CD14-positive monocyte (primary cell): Measurements from ENCODE around the gene DCUN1D4. TPM values are rescaled to one million over a fixed set of nuclear protein-coding genes. Genes with fewer than 3 reads are reported as not detected.

Experiments
- DNase-seq, 3 donors: peaks; one replicate each; pipeline ENCODE4 v3.0.0-alpha.2; 2011 to 2022
- H2AFZ ChIP-seq: 2 replicates; pipeline ENCODE4 v1.6.0; 2012; ENCODE audit warnings: mild to moderate bottlenecking, low read depth, low read length, inconsistent platforms; ENCODE audit not compliant: insufficient read depth, poor library complexity, severe bottlenecking
- H3K27ac ChIP-seq, 2 donors: 1 replicate in 1 of 2; 2 replicates in 1 of 2; pipeline ENCODE4 v1.5.1; 2012 to 2013; ENCODE audit warnings: low read length in 2 of 2, control low read depth in 1 of 2, inconsistent platforms in 1 of 2, low read depth in 1 of 2, mild to moderate bottlenecking in 1 of 2
- H3K27me3 ChIP-seq, 2 donors: one replicate each; pipeline versions ENCODE4 v1.6.0 to v1.6.1; 2011 to 2013; ENCODE audit warnings: low read length in 2 of 2; ENCODE audit not compliant: control insufficient read depth in 2 of 2, insufficient read depth in 2 of 2
- H3K36me3 ChIP-seq, 2 donors: replicated peaks in 1 of 2; 1 replicate in 1 of 2; 2 replicates in 1 of 2; pipeline versions ENCODE4 v1.5.1 to v1.6.1; 2012 to 2013; ENCODE audit warnings: low read length in 2 of 2, control low read depth in 1 of 2, inconsistent platforms in 1 of 2, mild to moderate bottlenecking in 1 of 2; ENCODE audit not compliant: insufficient read depth in 2 of 2, control insufficient read depth in 1 of 2
- H3K4me1 ChIP-seq, 2 donors: 1 replicate in 1 of 2; 2 replicates in 1 of 2; pipeline versions ENCODE4 v1.5.1 to v1.6.1; 2012 to 2013; ENCODE audit warnings: low read length in 2 of 2, control low read depth in 1 of 2, inconsistent platforms in 1 of 2, mild to moderate bottlenecking in 1 of 2, moderate library complexity in 1 of 2; ENCODE audit not compliant: insufficient read depth in 2 of 2, control insufficient read depth in 1 of 2
- H3K4me2 ChIP-seq: replicated peaks from 2 replicates; pipeline ENCODE3; 2012; ENCODE audit warnings: low read length, moderate library complexity, mild to moderate bottlenecking; ENCODE audit not compliant: poor library complexity, severe bottlenecking; ENCODE audit errors: extremely low read depth
- H3K4me3 ChIP-seq, 3 experiments: fragments of 200-600 bp in 1 of 3; sonication (generic) in 1 of 3; replicated peaks in 1 of 3; 1 replicate in 2 of 3; 2 replicates in 1 of 3; pipeline ENCODE4 v1.5.1; 2011 to 2013; ENCODE audit warnings: low read length in 3 of 3, mild to moderate bottlenecking in 3 of 3, control low read depth in 2 of 3, low read depth in 2 of 3, inconsistent platforms in 1 of 3, moderate library complexity in 1 of 3
- H3K79me2 ChIP-seq: 2 replicates; pipeline ENCODE4 v1.6.0; 2012; ENCODE audit warnings: mild to moderate bottlenecking, control low read depth, inconsistent platforms, low read length, moderate library complexity; ENCODE audit not compliant: insufficient read depth
- H3K9ac ChIP-seq: 2 replicates; pipeline ENCODE4 v1.6.0; 2017; ENCODE audit warnings: low read length, mild to moderate bottlenecking; ENCODE audit not compliant: insufficient read depth, poor library complexity, severe bottlenecking
- H3K9me3 ChIP-seq, 2 donors: replicated peaks in 1 of 2; 1 replicate in 1 of 2; 2 replicates in 1 of 2; pipeline versions ENCODE4 v1.5.1 to v1.6.1; 2012 to 2013; ENCODE audit warnings: low read length in 2 of 2, control low read depth in 1 of 2; ENCODE audit not compliant: control insufficient read depth in 1 of 2, insufficient read depth in 1 of 2
- H4K20me1 ChIP-seq: 2 replicates; pipeline ENCODE4 v1.6.0; 2012; ENCODE audit warnings: mild to moderate bottlenecking, low read length, control low read depth, moderate library complexity; ENCODE audit not compliant: insufficient read depth
- H3K27ac Mint-ChIP-seq, 7 donors: one replicate each; pipeline ENCODE4 v1.8.0; 2020; ENCODE audit warnings: mild to moderate bottlenecking in 7 of 7, mixed read lengths in 7 of 7, moderate library complexity in 6 of 7, inconsistent platforms in 2 of 7
- H3K27me3 Mint-ChIP-seq, 3 donors: one replicate each; pipeline ENCODE4 v1.8.0; 2021 to 2022; ENCODE audit warnings: low read depth in 3 of 3, mild to moderate bottlenecking in 3 of 3, mixed read lengths in 3 of 3, moderate library complexity in 3 of 3, inconsistent platforms in 1 of 3
- H3K36me3 Mint-ChIP-seq, 2 donors: one replicate each; pipeline ENCODE4 v1.8.0; 2020; ENCODE audit warnings: mixed read lengths in 2 of 2, inconsistent platforms in 1 of 2, mild to moderate bottlenecking in 1 of 2
- H3K4me1 Mint-ChIP-seq: one replicate; pipeline ENCODE4 v1.8.0; 2020; ENCODE audit warnings: mild to moderate bottlenecking, mixed read lengths
- H3K4me3 Mint-ChIP-seq, 2 donors: one replicate each; pipeline ENCODE4 v1.8.0; 2020; ENCODE audit warnings: mild to moderate bottlenecking in 2 of 2, mixed read lengths in 2 of 2, moderate library complexity in 1 of 2
- H3K9me3 Mint-ChIP-seq, 7 donors: one replicate each; pipeline ENCODE4 v1.8.0; 2020 to 2022; ENCODE audit warnings: mixed read lengths in 7 of 7, mild to moderate bottlenecking in 6 of 7, moderate library complexity in 6 of 7, inconsistent platforms in 2 of 7
- WGBS: methylation state at CpG from one replicate; pipeline ENCODE4 v1.1.5; 2013; ENCODE audit warnings: missing lambda C conversion rate; ENCODE audit not compliant: insufficient coverage; 5-methylcytosine and 5-hydroxymethylcytosine counted together
- intact Hi-C, 2 donors: fragments of 100-400 bp; cut with micrococcal nuclease; formaldehyde crosslinking; loops; one replicate each; pipeline versions ENCODE4 v1.15.0 to v1.15.1; 2023
- polyA plus RNA-seq, 3 donors: library from polyadenylated mRNA; depleted of rRNA in 1 of 3; unstranded in 2 of 3; stranded (reverse) in 1 of 3; fragments of 300-500 nt in 2 of 3; fragments of >200 nt in 1 of 3; fragmentation: Illumina TruSeq in 2 of 3; gene quantifications; 1 replicate in 2 of 3; 2 replicates in 1 of 3; pipeline ENCODE4 v1.2.3, GENCODE V29; 2012 to 2021
- TF ChIP-seq, protein P1 (sequence below): fragments of 200-600 bp; IDR thresholded peaks from one replicate; pipeline ENCODE4 v1.8.0; 2022; ENCODE audit warnings: antibody characterized with exemption, mild to moderate bottlenecking

DCUN1D4 gene
- polyA plus RNA-seq, 3 donors, result 4.7 to 15.2 (median 6.9) TPM

DNA sequence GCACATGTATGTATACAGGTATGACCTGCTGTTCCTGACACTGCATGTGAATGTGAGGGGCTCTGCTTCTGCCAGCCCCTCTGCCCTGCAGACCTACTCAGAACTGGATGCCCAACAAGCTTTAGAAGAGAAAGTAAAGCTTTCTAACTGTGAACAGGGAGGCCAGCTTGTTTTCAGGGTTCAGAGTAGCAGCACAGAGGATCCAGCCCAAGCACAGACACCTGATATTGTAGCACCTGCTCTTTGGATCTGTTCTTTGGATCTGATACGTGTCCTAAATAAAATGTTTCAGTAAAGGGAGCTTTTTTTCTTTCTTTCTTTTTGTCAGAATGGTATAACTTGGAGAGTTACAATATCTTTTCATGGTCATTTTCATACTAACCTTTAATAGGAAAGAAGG lies 19.2 kb downstream of the DCUN1D4 start:
- Mint-ChIP-seq H3K4me1 (peaks cover 17% of the 10 kb centered on the region), H3K27ac (no peak overlapping the region), H3K4me3 (no peak overlapping the region), H3K36me3 (peaks cover 34 to 35% of the 10 kb centered on the region in 2 donors), H3K9me3 (no peaks in the 10 kb centered on the region), H3K27me3 (no peaks in the 10 kb centered on the region)
- TF ChIP-seq, protein P1, sequence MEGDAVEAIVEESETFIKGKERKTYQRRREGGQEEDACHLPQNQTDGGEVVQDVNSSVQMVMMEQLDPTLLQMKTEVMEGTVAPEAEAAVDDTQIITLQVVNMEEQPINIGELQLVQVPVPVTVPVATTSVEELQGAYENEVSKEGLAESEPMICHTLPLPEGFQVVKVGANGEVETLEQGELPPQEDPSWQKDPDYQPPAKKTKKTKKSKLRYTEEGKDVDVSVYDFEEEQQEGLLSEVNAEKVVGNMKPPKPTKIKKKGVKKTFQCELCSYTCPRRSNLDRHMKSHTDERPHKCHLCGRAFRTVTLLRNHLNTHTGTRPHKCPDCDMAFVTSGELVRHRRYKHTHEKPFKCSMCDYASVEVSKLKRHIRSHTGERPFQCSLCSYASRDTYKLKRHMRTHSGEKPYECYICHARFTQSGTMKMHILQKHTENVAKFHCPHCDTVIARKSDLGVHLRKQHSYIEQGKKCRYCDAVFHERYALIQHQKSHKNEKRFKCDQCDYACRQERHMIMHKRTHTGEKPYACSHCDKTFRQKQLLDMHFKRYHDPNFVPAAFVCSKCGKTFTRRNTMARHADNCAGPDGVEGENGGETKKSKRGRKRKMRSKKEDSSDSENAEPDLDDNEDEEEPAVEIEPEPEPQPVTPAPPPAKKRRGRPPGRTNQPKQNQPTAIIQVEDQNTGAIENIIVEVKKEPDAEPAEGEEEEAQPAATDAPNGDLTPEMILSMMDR, result no peak
- Histone ChIP-seq H3K9ac (no peak overlapping the region), H3K4me1 (peaks cover 10 to 14% of the 10 kb centered on the region in 2 donors), H3K36me3 (peaks cover 11 to 34% of the 10 kb centered on the region in 2 donors), H3K79me2 (peaks cover 2% of the 10 kb centered on the region), H4K20me1 (no peaks in the 10 kb centered on the region), H3K27me3 (no peaks in the 10 kb centered on the region), H2AFZ (no peak overlapping the region), H3K27ac (no peak overlapping the region), H3K9me3 (no peaks in the 10 kb centered on the region), H3K4me2 (no peak overlapping the region), H3K4me3 (no peak overlapping the region)
- intact Hi-C loops, result no loop called here
- no CpG with 5 or more reads among the region's 1 CpG for WGBS
- no peak for DNase-seq

DNA sequence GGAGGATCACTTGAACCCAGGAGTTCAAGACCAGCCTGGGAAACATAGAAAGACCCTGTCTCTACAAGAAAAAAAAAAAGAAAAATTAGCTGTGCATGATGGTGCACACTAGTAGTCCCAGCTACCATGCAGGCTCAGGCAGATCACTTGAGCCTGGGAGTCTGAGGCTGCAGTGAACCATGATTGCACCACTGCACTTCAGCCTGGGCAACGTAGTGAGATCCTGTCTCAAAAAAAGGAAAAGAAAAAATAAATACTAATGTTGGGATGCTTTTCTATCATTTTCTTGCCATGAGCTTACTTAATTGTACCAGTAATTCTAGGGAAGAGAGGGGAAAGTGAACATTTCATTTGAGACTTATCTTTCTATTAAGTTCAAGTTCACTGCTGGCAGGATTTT lies 19.8 kb downstream of the DCUN1D4 start:
- peaks cover 14 to 40% of the 10 kb centered on the region in 2 donors for H3K36me3 ChIP-seq
- DNase-seq, result no peak
- H3K27me3 ChIP-seq, result no peaks in the 10 kb centered on the region
- Mint-ChIP-seq H3K9me3 (no peaks in the 10 kb centered on the region), H3K36me3 (peaks cover 36 to 41% of the 10 kb centered on the region in 2 donors), H3K4me3 (no peak overlapping the region), H3K27me3 (no peaks in the 10 kb centered on the region), H3K27ac (no peak overlapping the region), H3K4me1 (peaks cover 16% of the 10 kb centered on the region)
- TF ChIP-seq, protein P1, result no peak
- H2AFZ ChIP-seq, result no peak overlapping the region
- H3K9me3 ChIP-seq, result no peaks in the 10 kb centered on the region
- WGBS, result no CpG with 5 or more reads among the region's 1 CpG
- no peak overlapping the region for H3K9ac ChIP-seq
- H4K20me1 ChIP-seq, result no peaks in the 10 kb centered on the region
- no peak overlapping the region for H3K4me3 ChIP-seq
- intact Hi-C loops, result no loop called here
- H3K4me1 ChIP-seq, result peaks cover 10 to 14% of the 10 kb centered on the region in 2 donors
- H3K4me2 ChIP-seq, result no peak overlapping the region
- no peak overlapping the region for H3K27ac ChIP-seq
- peaks cover 1% of the 10 kb centered on the region for H3K79me2 ChIP-seq
